Activated effector memory CD4-positive, alpha-beta T cell treated with anti-CD3 and anti-CD28 coated beads, Interleukin-2, amount 50 U/mL, for 16 hours (primary cell): ENCODE results near the gene ZC3HAV1.
"Not testable (repeated sequence)": the region's sequence is repeated elsewhere in the genome, so short reads cannot be mapped to it uniquely, and the experiment has no call there.

Experiments used
- DNase-seq: peaks from one replicate; pipeline ENCODE4 v3.0.0-alpha.2; 2020

ZC3HAV1 gene

GRCh38 chr7:139081584-139081983 is 27.9 kb downstream of the ZC3HAV1 start:
- no peak for DNase-seq

- no peak for DNase-seq
These were observed 28.6 kb downstream of the ZC3HAV1 start for GRCh38 chr7:139080905-139081304.

- no peak for DNase-seq
These were observed 29.7 kb downstream of the ZC3HAV1 start for GRCh38 chr7:139079861-139080260.

GRCh38 chr7:139078911-139079310 is 30.6 kb downstream of the ZC3HAV1 start:
- DNase-seq: no peak

- DNase-seq: no peak
These were observed 31.1 kb downstream of the ZC3HAV1 start for GRCh38 chr7:139078399-139078798.

GRCh38 chr7:139077706-139078105 is 31.8 kb downstream of the ZC3HAV1 start:
- DNase-seq: not testable (repeated sequence)

- DNase-seq: no peak
These were observed 33.4 kb downstream of the ZC3HAV1 start for GRCh38 chr7:139075871-139076686.

- DNase-seq: peak; percentile 85
These were observed 34.4 kb downstream of the ZC3HAV1 start for GRCh38 chr7:139075031-139075652.

- no peak for DNase-seq
These were observed 36.7 kb downstream of the ZC3HAV1 start for GRCh38 chr7:139072796-139073195.

GRCh38 chr7:139071680-139072079 is 37.8 kb downstream of the ZC3HAV1 start:
- no peak for DNase-seq

GRCh38 chr7:139068544-139069399 is 40.7 kb downstream of the ZC3HAV1 start:
- DNase-seq: no peak

GRCh38 chr7:139066315-139066714 is 43.2 kb downstream of the ZC3HAV1 start:
- no peak for DNase-seq

GRCh38 chr7:139065323-139065722 is 44.2 kb downstream of the ZC3HAV1 start:
- DNase-seq: no peak

- DNase-seq: no peak
These were observed 48.1 kb downstream of the ZC3HAV1 start for GRCh38 chr7:139061416-139061815.

GRCh38 chr7:139060695-139061237 is 48.8 kb downstream of the ZC3HAV1 start:
- DNase-seq: no peak

- no peak for DNase-seq
These were observed 49.6 kb downstream of the ZC3HAV1 start for GRCh38 chr7:139059905-139060304.

GRCh38 chr7:139058943-139059342 is 50.6 kb downstream of the ZC3HAV1 start:
- DNase-seq: no peak

- DNase-seq: no peak
These were observed 53.8 kb downstream of the ZC3HAV1 start for GRCh38 chr7:139055674-139056073.

GRCh38 chr7:139054656-139055055 is 54.9 kb downstream of the ZC3HAV1 start:
- DNase-seq: not testable (repeated sequence)

GRCh38 chr7:139054101-139054500 is 55.4 kb downstream of the ZC3HAV1 start:
- no peak for DNase-seq

GRCh38 chr7:139051655-139052054 is 57.9 kb downstream of the ZC3HAV1 start:
- DNase-seq: no peak

- DNase-seq: no peak
These were observed 59.6 kb downstream of the ZC3HAV1 start for GRCh38 chr7:139049936-139050335.

GRCh38 chr7:139049111-139049510 is 60.4 kb downstream of the ZC3HAV1 start:
- no peak for DNase-seq
